GM21786 (cell line): Measurements from ENCODE around the gene PRADC1.
"Not testable (repeated sequence)": the region's sequence is repeated elsewhere in the genome, so short reads cannot be mapped to it uniquely, and the experiment has no call there.

Experiments
- ATAC-seq: cut with Tn5 transposase; IDR thresholded peaks from one replicate; pipeline ENCODE4 v1.9.1; 2021; ENCODE audit not compliant: unreplicated experiment

PRADC1 gene

DNA sequence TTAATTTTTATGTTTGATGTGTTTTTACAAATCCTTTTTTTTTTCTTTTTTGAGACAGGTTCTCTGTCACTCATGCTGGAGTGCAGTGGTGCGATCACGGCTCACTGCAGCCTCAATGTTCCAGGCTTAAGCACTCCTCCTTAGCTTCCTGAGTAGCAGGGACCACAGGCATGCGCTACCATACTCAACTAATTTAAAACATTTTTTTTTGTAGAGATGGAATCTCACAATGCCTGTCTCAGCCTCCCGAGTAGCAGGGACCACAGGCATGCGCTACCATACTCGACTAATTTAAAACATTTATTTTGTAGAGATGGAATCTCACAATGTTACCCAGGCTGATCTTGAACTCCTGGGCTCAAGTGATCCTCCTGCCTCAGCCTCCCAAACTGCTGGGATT is 27.4 kb downstream of the PRADC1 start:
- no peak for ATAC-seq

DNA sequence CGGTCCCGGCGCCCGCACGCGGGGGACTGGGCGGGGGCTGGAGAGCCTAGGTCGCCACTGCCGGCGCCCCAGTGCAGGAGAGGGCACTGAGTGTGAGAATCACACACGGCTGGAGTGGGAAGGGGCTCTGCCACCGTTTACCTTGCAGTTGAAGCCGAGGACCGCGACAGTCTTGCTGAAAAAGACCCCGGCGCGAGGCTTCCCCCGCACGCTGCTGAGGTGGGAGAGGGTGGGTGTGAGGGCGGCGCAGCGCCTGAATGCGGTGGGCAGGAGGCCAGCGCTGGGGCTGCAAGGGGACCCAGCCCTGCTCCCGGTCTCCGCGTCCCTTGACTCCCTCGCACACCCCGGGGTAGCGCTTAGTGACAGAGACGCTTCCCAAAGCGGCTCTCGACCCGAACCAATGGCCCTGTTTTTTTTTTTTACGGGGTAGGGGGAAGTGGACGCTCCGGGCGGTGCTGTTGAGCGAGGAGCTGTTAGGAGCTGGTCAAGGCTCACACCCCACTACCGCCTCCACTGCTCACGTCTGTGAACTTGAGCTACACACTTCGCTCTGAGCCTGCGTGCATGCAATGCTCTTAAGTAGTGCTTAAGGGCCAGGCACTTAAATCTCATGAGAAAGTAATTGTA is 29.9 kb downstream of the PRADC1 start:
- no peak for ATAC-seq

DNA sequence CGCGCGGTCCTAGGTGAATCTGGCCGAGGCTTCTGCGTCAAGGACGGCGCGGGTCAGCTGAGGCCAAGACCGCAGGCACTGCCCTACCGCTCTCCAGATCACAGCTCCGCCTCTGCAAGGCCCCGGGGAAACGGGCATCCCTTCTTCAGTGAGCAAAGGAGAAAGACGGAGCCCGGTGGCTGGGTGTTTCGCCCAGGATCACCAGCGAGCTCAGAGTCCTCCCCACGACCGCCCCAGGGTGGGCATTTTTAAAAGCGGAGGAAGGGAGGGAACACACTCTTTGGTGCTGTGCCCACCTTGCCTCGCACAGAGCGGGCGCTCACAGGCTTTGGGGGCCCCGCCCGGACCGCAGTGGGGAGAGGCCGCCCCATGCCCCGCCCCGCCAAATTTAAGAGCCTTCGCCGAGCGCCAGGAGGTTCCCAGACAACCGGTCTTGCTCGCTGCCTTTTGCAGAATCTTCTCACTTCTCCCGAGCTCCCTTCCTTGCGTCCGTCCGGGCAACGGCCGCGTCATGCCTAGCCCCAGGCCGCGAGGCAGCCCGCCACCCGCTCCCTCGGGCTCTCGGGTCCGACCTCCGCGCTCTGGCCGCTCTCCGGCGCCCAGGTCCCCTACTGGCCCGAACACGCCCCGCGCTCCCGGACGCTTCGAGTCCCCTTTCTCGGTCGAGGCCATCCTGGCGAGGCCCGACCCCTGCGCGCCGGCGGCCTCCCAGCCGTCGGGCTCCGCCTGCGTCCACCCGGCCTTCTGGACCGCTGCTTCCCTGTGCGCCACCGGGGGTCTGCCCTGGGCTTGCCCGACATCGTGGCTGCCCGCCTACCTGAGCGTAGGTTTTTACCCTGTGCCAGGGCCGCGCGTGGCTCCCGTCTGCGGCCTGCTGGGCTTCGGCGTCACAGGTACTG is 30.6 kb downstream of the PRADC1 start, which contains the start of gene NOTO:
NOTO (plus strand) TSS at position 419 of the 899 bp plus-strand sequence; CDS start at position 512, 93 bp downstream.
- ATAC-seq: no peak

DNA sequence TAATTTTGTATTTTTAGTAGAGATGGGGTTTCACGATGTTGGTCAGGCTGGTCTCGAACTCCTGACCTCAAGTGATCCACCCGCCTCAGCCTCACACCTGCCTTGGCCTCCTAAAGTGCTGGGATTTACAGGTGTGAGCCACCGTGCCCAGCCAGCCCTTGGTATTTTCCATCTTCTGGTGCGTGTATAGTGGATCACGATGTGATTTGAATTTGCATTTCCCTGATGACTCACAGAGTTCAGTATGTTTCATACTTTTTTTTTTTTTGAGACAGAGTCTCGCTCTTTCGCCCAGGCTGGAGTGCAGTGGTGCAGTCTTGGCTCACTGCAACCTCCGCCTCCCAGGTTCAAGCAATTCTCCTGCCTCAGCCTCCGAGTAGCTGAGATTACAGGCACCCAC is 32.8 kb downstream of the PRADC1 start:
- not testable (repeated sequence) for ATAC-seq

DNA sequence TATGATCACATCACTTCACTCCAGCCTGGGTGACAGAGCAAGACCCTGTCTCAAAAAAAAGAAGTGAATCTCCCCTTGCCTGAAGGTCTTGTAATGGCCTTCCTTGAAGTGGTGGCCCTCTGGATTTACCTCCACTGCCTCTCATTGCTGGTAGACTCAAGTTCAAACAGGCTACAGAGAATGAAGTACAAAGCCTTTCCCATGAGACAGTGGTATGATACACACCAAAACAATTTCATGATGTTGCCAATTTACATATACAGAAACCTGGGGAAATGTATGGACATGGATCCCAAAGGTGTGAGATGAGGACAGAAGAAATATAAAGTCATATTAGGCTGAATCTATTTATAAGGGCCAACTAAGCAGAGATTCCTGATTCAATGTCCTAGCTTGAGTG is 35.5 kb downstream of the PRADC1 start:
- no peak for ATAC-seq

DNA sequence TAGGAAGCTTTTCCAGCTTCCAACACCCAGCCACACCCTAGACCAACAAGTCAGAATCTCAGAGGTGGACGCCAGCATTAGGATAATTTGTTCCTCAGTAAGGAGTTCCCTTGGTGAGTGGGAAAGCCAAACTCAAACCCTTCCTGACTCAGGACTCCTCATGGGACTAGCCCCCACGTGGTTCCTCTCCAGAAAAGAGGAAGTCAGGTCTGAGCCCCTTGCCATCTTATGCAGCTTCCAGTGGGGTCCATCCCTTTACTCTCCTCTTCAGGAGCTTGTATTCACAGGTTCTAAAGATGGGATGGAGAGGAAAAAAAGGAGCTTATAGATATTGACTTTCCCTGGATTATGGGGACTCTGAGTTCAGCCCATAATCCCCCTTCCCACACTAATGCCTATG is 45.5 kb downstream of the PRADC1 start:
- ATAC-seq: no peak

DNA sequence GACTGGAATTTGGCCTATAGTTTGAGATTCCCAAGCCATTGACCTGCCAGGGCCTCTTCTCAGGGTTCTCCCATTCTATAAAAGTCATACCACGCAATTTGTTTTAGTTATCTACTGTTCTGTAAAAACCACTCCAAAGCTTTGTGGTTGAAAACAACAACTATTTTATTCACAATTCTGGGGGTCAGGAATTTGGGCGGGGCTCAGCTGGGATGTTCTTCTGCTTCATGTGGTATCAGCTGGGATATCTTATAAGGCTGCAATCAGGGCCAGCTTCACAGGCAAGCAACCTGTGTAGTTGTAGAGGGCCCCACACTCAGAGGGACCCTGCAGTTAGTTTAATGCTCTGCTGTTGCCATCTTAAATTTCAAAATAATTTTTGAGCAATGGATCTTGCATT is 47.1 kb downstream of the PRADC1 start:
- ATAC-seq: no peak
